Pericardium fibroblast (primary cell): ENCODE data around the gene TRIM43B. TPM values are rescaled to one million over a fixed set of nuclear protein-coding genes. Genes with fewer than 3 reads are reported as not detected.

ENCODE experiments used
- total RNA-seq: library from RNA; depleted of rRNA; stranded (reverse); fragments of >200 nt; gene quantifications from 2 replicates; pipeline ENCODE4 v1.2.3, GENCODE V29; 2015

Gene TRIM43B
- not detected in 2 replicates for total RNA-seq

GRCh38 chr2:95484654-95485053 is at the start of gene TRIM43B:
TRIM43B (minus strand) TSS chr2:95484754; CDS start chr2:95482714, 2,040 bp downstream.

Other genes with a start within 250 kb of the TRIM43B start
- gene PROM2, start 210.3 kb downstream of the TRIM43B start, total RNA-seq, result 0.09 and 0.12 TPM in 2 replicates
- gene KCNIP3, start 187.4 kb downstream of the TRIM43B start, total RNA-seq, result 22.5 and 41.2 TPM in 2 replicates
- gene FAHD2A, start 82.0 kb downstream of the TRIM43B start, total RNA-seq, result 17.1 and 22.5 TPM in 2 replicates
- gene TRIM43, start 107.2 kb upstream of the TRIM43B start, total RNA-seq, result not detected in 2 replicates